Right lobe of liver (tissue), 4 donors: ENCODE measurements around the gene IPMK.

Source experiments
- POLR2A ChIP-seq: fragments of 450-650 bp; IDR thresholded peaks from one replicate; pipeline ENCODE4 v1.6.1; 2017; ENCODE audit warnings: antibody characterized with exemption, mild to moderate bottlenecking
- TF ChIP-seq, protein P1 (sequence below), 4 donors: fragments of 200-600 bp in 3 of 4; fragments of 450-650 bp in 1 of 4; IDR thresholded peaks; one replicate each; pipeline versions ENCODE4 v1.5.1 to v1.8.0; 2016 to 2022; ENCODE audit warnings: antibody characterized with exemption in 4 of 4, mild to moderate bottlenecking in 2 of 4
- donor health status: DM: no; HTN: no; CAD: no.
- donor health status: DM: no; HTN: no; CAD: no.
- donor health status: DM: no; HTN: yes; CAD: no.

DNA sequence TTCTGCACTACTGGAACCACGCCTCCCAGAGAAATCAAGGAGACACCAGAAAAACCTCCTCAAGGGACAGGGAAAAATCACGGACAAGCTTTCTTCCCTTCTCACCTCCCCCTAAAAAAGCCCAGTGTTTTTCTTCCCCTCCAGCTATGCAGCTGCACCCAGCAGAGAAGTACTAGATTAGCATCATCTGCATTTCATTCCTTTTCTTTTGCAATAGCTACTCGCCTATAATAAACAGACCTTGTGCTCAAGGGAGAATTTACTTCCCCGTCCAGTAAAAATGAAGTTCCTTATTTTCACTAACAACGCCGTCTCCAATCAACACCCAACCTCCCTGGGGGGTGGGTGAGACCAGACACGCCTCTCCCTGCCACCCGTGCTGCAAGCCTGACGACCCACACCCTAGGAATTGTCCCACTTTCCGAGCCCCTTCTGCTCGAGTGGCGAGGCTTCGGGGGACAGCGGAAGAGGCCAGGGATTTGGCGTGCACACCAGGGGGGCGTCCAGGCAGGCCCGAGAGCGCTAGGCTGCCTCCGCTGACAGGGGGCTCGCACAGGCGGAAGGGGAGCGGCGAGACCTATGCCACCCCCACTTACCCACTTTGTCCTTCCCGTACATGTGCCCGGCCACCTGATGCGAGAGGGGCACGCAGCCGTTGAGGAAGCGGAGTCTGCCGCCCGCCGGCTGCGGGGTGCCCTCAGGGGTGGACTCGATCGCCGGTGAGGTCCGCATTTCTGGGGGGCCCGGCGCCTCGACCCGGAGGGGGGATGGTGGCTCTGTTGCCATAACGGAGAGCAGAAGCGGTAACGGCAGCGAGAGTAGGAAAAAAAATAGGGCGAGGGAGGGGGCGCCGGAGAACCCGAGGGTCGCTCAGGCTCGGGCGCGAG, 625 bp downstream of the IPMK start:
- TF ChIP-seq POLR2A = no peak
- TF ChIP-seq, protein P1, sequence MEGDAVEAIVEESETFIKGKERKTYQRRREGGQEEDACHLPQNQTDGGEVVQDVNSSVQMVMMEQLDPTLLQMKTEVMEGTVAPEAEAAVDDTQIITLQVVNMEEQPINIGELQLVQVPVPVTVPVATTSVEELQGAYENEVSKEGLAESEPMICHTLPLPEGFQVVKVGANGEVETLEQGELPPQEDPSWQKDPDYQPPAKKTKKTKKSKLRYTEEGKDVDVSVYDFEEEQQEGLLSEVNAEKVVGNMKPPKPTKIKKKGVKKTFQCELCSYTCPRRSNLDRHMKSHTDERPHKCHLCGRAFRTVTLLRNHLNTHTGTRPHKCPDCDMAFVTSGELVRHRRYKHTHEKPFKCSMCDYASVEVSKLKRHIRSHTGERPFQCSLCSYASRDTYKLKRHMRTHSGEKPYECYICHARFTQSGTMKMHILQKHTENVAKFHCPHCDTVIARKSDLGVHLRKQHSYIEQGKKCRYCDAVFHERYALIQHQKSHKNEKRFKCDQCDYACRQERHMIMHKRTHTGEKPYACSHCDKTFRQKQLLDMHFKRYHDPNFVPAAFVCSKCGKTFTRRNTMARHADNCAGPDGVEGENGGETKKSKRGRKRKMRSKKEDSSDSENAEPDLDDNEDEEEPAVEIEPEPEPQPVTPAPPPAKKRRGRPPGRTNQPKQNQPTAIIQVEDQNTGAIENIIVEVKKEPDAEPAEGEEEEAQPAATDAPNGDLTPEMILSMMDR (IDR thresholded peaks at IDR 0.05) = no peak
